ENCODE measurements around the gene MPND. TPM values are rescaled to one million over a fixed set of nuclear protein-coding genes. Genes with fewer than 3 reads are reported as not detected.

MPND gene
- total and polyA plus RNA-seq, 2 of the 13 experiments (the other 11 are each of a cell fraction or from before 2014, with no cell fraction given) = 10.8 to 15.8 TPM

- TF ChIP-seq MED8 (CRISPR knock-in tag; IDR thresholded peaks at IDR 0.05; ENCODE audit: insufficient replicate concordance) (no peak), ZBTB44 (CRISPR knock-in tag; IDR thresholded peaks at IDR 0.05) (no peak), NR2C2 (CRISPR knock-in tag; IDR thresholded peaks at IDR 0.05; ENCODE audit: borderline replicate concordance) (no peak), SPEN (CRISPR knock-in tag; IDR thresholded peaks at IDR 0.05; ENCODE audit: low read depth) (no peak), RFXAP (CRISPR knock-in tag; IDR thresholded peaks at IDR 0.05; ENCODE audit: borderline replicate concordance) (0 out of 2 replicates have a peak, but pooled peaks have one; percentile 18), RFXANK (CRISPR knock-in tag; IDR thresholded peaks at IDR 0.05) (no peak), ZNF788 (CRISPR knock-in tag; IDR thresholded peaks at IDR 0.05; ENCODE audit: borderline replicate concordance) (peak; percentile 26; the same call in 1 of the 2 replicates), TARDBP (CRISPR knock-in tag; IDR thresholded peaks at IDR 0.05) (peak; percentile 43; the same call in 1 of the 2 replicates), NR2F6 (IDR thresholded peaks at IDR 0.05) (no peak), NR2F6 (CRISPR knock-in tag; IDR thresholded peaks at IDR 0.05) (peak; percentile 32; the same call in 1 of the 2 replicates), ZFP62 (CRISPR knock-in tag; IDR thresholded peaks at IDR 0.05) (no peak), SNAPC2 (CRISPR knock-in tag; IDR thresholded peaks at IDR 0.05) (no peak), HOXA3 (CRISPR knock-in tag; IDR thresholded peaks at IDR 0.05) (no peak), ZNF709 (CRISPR knock-in tag; IDR thresholded peaks at IDR 0.05) (no peak), ZNF83 (CRISPR knock-in tag; IDR thresholded peaks at IDR 0.05; ENCODE audit: borderline replicate concordance) (no peak), FOXC1 (CRISPR knock-in tag; IDR thresholded peaks at IDR 0.05; ENCODE audit: borderline replicate concordance) (no peak), HNF4G (IDR thresholded peaks at IDR 0.05; ENCODE audit: borderline replicate concordance, low read depth, low read length) (peak; percentile 82), HNF4G (CRISPR knock-in tag; IDR thresholded peaks at IDR 0.05; ENCODE audit: borderline replicate concordance, low read depth) (peak; percentile 52; the same call in 1 of the 2 replicates), SIX1 (CRISPR knock-in tag; IDR thresholded peaks at IDR 0.05; ENCODE audit: borderline replicate concordance) (no peak), CBX5 (CRISPR knock-in tag; IDR thresholded peaks at IDR 0.05; ENCODE audit: borderline replicate concordance) (no peak), POLR2A (IDR thresholded peaks at IDR 0.05; ENCODE audit: insufficient read depth in 1 of 2, low read depth in 2 of 2, low read length in 2 of 2) (no peak), IKZF4 (CRISPR knock-in tag; IDR thresholded peaks at IDR 0.05; ENCODE audit: borderline replicate concordance, low read depth, not compliant biosample characterization) (no peak), LCORL (IDR thresholded peaks at IDR 0.05) (no peak), LCORL (CRISPR knock-in tag; IDR thresholded peaks at IDR 0.05) (0 out of 2 replicates have a peak, but pooled peaks have one; percentile 31), MLXIP (CRISPR knock-in tag; IDR thresholded peaks at IDR 0.05; ENCODE audit: borderline replicate concordance) (no peak), THYN1 (CRISPR knock-in tag; IDR thresholded peaks at IDR 0.05; ENCODE audit: borderline replicate concordance, low read depth) (no peak)
These were observed 42.1 kb downstream of the MPND start (continued) for GRCh38 chr19:4385291-4386040.

Measured in HepG2 (cell line).